Hepatocyte (in vitro differentiated cells): Measurements from ENCODE around the gene DNAJB12. TPM values are rescaled to one million over a fixed set of nuclear protein-coding genes. Genes with fewer than 3 reads are reported as not detected.

Experiments
- DNase-seq: peaks from one replicate; pipeline ENCODE4 v3.0.0-alpha.2; 2016; ENCODE audit warnings: low spot score
- H2AFZ ChIP-seq: fragments of 200-600 bp; sonication (generic); 2 replicates; pipeline ENCODE4 v1.6.0; 2016; ENCODE audit warnings: antibody characterized with exemption, mild to moderate bottlenecking
- H3K27ac ChIP-seq: fragments of 200-600 bp; sonication (generic); 2 replicates; pipeline ENCODE4 v1.5.1; 2016; ENCODE audit warnings: mild to moderate bottlenecking
- H3K27me3 ChIP-seq: fragments of 200-600 bp; sonication (generic); 2 replicates; pipeline ENCODE4 v1.6.1; 2016
- H3K36me3 ChIP-seq: fragments of 200-600 bp; sonication (generic); replicated peaks from 2 replicates; pipeline ENCODE4 v1.5.1; 2016; ENCODE audit warnings: low read depth; ENCODE audit not compliant: insufficient read depth
- H3K4me1 ChIP-seq: fragments of 200-600 bp; sonication (generic); 2 replicates; pipeline ENCODE4 v1.5.1; 2016; ENCODE audit warnings: mild to moderate bottlenecking, moderate library complexity; ENCODE audit not compliant: insufficient read depth
- H3K4me2 ChIP-seq: fragments of 200-600 bp; sonication (generic); 2 replicates; pipeline ENCODE4 v1.6.0; 2016
- H3K4me3 ChIP-seq: fragments of 200-600 bp; sonication (generic); 2 replicates; pipeline ENCODE4 v1.5.1; 2016; ENCODE audit warnings: mild to moderate bottlenecking
- H3K79me2 ChIP-seq: fragments of 200-600 bp; sonication (generic); 2 replicates; pipeline ENCODE4 v1.6.0; 2017; ENCODE audit warnings: mild to moderate bottlenecking
- H3K9me2 ChIP-seq: fragments of 200-600 bp; sonication (generic); replicated peaks from 2 replicates; pipeline ENCODE4 v1.6.0; 2017; ENCODE audit warnings: mild to moderate bottlenecking; ENCODE audit not compliant: insufficient read depth
- H3K9me3 ChIP-seq: fragments of 200-600 bp; sonication (generic); 2 replicates; pipeline ENCODE4 v1.5.1; 2016; ENCODE audit warnings: low read depth, mild to moderate bottlenecking
- H4K20me1 ChIP-seq: fragments of 200-600 bp; sonication (generic); 2 replicates; pipeline ENCODE4 v1.6.0; 2016; ENCODE audit warnings: mild to moderate bottlenecking; ENCODE audit not compliant: insufficient read depth, poor library complexity, severe bottlenecking
- CTCF ChIP-seq: fragments of 200-600 bp; sonication (generic); IDR thresholded peaks from 2 replicates; pipeline ENCODE4 v1.5.1; 2016; ENCODE audit warnings: antibody characterized with exemption, mild to moderate bottlenecking; ENCODE audit not compliant: poor library complexity
- EZH2 ChIP-seq: fragments of 200-600 bp; sonication (generic); IDR thresholded peaks from 2 replicates; pipeline ENCODE4 v1.6.1; 2016; ENCODE audit warnings: antibody characterized with exemption, mild to moderate bottlenecking, borderline replicate concordance
- EZH2phosphoT487 ChIP-seq: fragments of 200-600 bp; sonication (generic); IDR thresholded peaks from one replicate; pipeline ENCODE4 v1.6.1; 2018; ENCODE audit warnings: antibody characterized with exemption, mild to moderate bottlenecking, low read depth, moderate library complexity; ENCODE audit not compliant: unreplicated experiment, severe bottlenecking
- WGBS: methylation state at CpG from one replicate; pipeline ENCODE4 v1.1.6; 2016; ENCODE audit warnings: low lambda C conversion rate; ENCODE audit errors: missing lambda C conversion rate; 5-methylcytosine and 5-hydroxymethylcytosine counted together
- polyA plus RNA-seq: library from polyadenylated mRNA; unstranded; fragments of >200 nt; fragmentation: Nextera tagmentation; extraction: Ambion mirVana; gene quantifications from 2 replicates; pipeline ENCODE4 v1.2.1, GENCODE V29; 2016
- total RNA-seq: library from RNA; depleted of rRNA; stranded (reverse); fragments of >200 nt; gene quantifications from 2 replicates; pipeline ENCODE4 v1.2.3, GENCODE V29; 2014

DNAJB12 gene
- total and polyA plus RNA-seq, 2 experiments from 2014 or later = 31.0 to 40.3 TPM

- no peaks in the 10 kb centered on the region for H3K36me3 ChIP-seq
- H4K20me1 ChIP-seq = no peaks in the 10 kb centered on the region
- no peaks in the 10 kb centered on the region for H3K79me2 ChIP-seq
- no peaks in the 10 kb centered on the region for H3K9me2 ChIP-seq
- H3K4me1 ChIP-seq = peaks cover 52% of the 10 kb centered on the region
- H3K4me2 ChIP-seq = peak overlapping the region; percentile 52
- WGBS = 71% methylated on average over 11 of the region's 13 CpGs
- DNase-seq = peak; percentile 63
- H2AFZ ChIP-seq = no peak overlapping the region
- TF ChIP-seq CTCF (no peak), EZH2phosphoT487 (no peak), EZH2 (no peak)
- no peaks in the 10 kb centered on the region for H3K27me3 ChIP-seq
- no peaks in the 10 kb centered on the region for H3K9me3 ChIP-seq
- H3K27ac ChIP-seq = peak overlapping the region; percentile 98
- H3K4me3 ChIP-seq = no peak overlapping the region
Measured at GRCh38 chr10:72321248-72322029, 33.3 kb downstream of the DNAJB12 start.

DNA sequence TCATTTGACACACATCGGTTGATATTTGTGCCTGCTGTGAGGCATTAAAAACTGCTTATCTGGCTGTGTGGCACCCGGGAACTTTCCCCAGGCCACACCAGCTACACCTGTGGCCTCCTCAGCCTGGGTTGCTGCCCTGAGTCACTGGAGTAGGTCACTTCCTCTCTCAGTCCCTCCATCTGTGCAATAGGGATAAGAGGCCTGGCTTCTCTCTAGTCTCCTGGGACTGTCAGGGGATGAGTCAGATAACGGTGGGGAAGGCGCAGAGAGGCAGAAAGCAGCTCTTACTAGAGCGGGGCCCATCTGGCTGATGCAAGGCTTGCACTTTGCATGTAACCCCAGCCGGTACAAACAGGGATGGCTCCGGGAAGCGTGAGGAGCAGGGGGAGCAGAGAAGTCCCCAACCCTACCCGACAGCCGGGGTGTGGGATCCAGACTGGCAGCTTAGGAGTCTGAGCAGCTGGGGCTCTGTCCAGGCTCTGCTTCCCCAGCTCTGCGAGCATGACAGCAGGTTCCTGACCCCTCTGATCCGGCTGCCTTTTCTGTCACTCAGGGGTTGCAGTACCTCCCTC lies 34.0 kb downstream of the DNAJB12 start:
- peak overlapping the region; percentile 80 for H3K4me2 ChIP-seq
- no peak for TF ChIP-seq CTCF
- no peak for TF ChIP-seq EZH2
- TF ChIP-seq EZH2phosphoT487 = no peak
- H3K9me2 ChIP-seq = no peaks in the 10 kb centered on the region
- H2AFZ ChIP-seq = no peak overlapping the region
- no peaks in the 10 kb centered on the region for H4K20me1 ChIP-seq
- no peaks in the 10 kb centered on the region for H3K36me3 ChIP-seq
- H3K27me3 ChIP-seq = no peaks in the 10 kb centered on the region
- no peak overlapping the region for H3K4me3 ChIP-seq
- peaks cover 58% of the 10 kb centered on the region for H3K4me1 ChIP-seq
- no peaks in the 10 kb centered on the region for H3K79me2 ChIP-seq
- WGBS = 45% methylated on average over 12 of the region's 12 CpGs
- DNase-seq = peak; percentile 92
- H3K27ac ChIP-seq = peak overlapping the region; percentile 98
- H3K9me3 ChIP-seq = no peaks in the 10 kb centered on the region

DNA sequence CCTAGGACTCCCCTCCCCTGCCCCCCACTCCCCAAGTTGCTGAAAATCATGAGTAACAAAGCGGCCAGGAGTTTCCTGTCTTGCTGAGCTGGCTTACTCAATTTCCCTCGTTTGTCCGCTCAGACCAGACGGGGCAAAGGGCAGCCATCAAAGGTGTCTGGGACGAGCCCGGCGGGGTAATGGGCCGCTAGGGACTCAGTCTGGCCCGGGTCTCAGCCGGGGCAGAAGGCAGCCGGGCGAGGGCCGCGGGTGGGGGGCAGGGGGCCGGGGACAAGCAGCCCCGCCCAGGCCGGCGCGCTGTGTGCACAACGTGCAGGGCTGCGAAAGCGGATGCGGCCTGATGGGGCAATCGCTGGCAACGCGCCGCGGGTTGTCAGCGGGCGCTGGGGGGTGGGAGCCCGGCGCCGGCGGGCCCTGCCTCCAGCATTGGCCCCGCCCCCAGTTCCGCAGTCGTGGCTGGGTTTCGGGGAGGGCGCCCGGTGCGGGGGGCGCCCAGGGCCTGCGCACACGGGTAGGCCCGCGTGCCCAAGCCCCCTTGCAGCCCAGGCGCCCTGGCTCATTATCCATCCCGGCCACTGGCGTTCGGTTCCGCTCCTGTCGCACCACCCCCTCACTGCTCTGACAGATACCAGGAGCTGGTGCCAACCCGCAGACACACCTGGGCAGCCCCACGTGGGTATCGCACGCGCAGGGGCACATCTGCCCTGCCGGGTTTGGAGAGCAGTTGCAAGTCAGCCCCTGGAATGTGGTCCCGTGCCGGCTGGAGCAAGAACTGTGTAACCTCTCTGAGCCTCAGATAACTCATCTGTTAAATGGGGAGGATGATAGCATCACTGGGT lies 35.1 kb downstream of the DNAJB12 start:
- peak overlapping the region; percentile 80 for H3K4me2 ChIP-seq
- peaks cover 57% of the 10 kb centered on the region for H3K4me1 ChIP-seq
- H3K27ac ChIP-seq = peak overlapping the region; percentile 98
- TF ChIP-seq EZH2 = no peak
- TF ChIP-seq CTCF = no peak
- TF ChIP-seq EZH2phosphoT487 = no peak
- no peaks in the 10 kb centered on the region for H3K9me3 ChIP-seq
- H2AFZ ChIP-seq = peak overlapping the region; percentile 34
- H4K20me1 ChIP-seq = no peaks in the 10 kb centered on the region
- DNase-seq = peak; percentile 97
- H3K4me3 ChIP-seq = no peak overlapping the region
- no peaks in the 10 kb centered on the region for H3K79me2 ChIP-seq
- WGBS = 15% methylated on average over 22 of the region's 60 CpGs
- H3K9me2 ChIP-seq = no peaks in the 10 kb centered on the region
- H3K36me3 ChIP-seq = no peaks in the 10 kb centered on the region
- H3K27me3 ChIP-seq = no peaks in the 10 kb centered on the region
